Fibroblast of mammary gland (primary cell): ENCODE results near the gene FANCC.
A peak's percentile ranks its signal among the peaks of the same experiment; 100 is the strongest.

ENCODE experiments used
- DNase-seq: peaks from one replicate; pipeline ENCODE4 v3.0.0-alpha.2; 2010; ENCODE audit warnings: low read depth
- H3K4me3 ChIP-seq: 2 replicates; pipeline ENCODE4 v1.5.1; 2011; ENCODE audit warnings: low read depth, mild to moderate bottlenecking, low read length, moderate library complexity; ENCODE audit not compliant: control insufficient read depth
- CTCF ChIP-seq: conservative IDR thresholded peaks from 2 replicates; pipeline ENCODE4 v1.5.1; 2011; ENCODE audit warnings: low read depth, low read length, inconsistent platforms; ENCODE audit not compliant: control insufficient read depth, insufficient read depth

FANCC gene

GRCh38 chr9:95181226-95181818, 136.2 kb downstream of the FANCC start:
- H3K4me3 ChIP-seq = no peak overlapping the region
- DNase-seq = peak; percentile 19
- peak; percentile 42 for TF ChIP-seq CTCF

- H3K4me3 ChIP-seq = no peak overlapping the region
- no peak for TF ChIP-seq CTCF
- DNase-seq = no peak
Measured at GRCh38 chr9:95177617-95178016, 139.9 kb downstream of the FANCC start.

GRCh38 chr9:95176755-95177319, 140.7 kb downstream of the FANCC start:
- TF ChIP-seq CTCF = no peak
- no peak for DNase-seq
- no peak overlapping the region for H3K4me3 ChIP-seq

- no peak for DNase-seq
- no peak overlapping the region for H3K4me3 ChIP-seq
- no peak for TF ChIP-seq CTCF
Measured at GRCh38 chr9:95175523-95175922, 142.0 kb downstream of the FANCC start.

- no peak overlapping the region for H3K4me3 ChIP-seq
- no peak for TF ChIP-seq CTCF
- no peak for DNase-seq
Measured at GRCh38 chr9:95174038-95174437, 143.5 kb downstream of the FANCC start.

GRCh38 chr9:95171596-95171995, 145.9 kb downstream of the FANCC start:
- DNase-seq = peak; percentile 8
- H3K4me3 ChIP-seq = no peak overlapping the region
- TF ChIP-seq CTCF = no peak
